B cell (primary cell): ENCODE measurements around the gene RSPH6A. TPM values are rescaled to one million over a fixed set of nuclear protein-coding genes. Genes with fewer than 3 reads are reported as not detected.
A peak's percentile ranks its signal among the peaks of the same experiment; 100 is the strongest.

Experiments
- ATAC-seq: fragments of 200-7000 bp; cut with Tn5 transposase; one replicate; pipeline ENCODE4 v1.10.0; 2021; ENCODE audit warnings: low read depth, mild to moderate bottlenecking, moderate number of reproducible peaks, moderate library complexity
- CTCF ChIA-PET: fragments of 350-600 bp; sonication (Branson Sonifier 250); formaldehyde crosslinking; loops from one replicate; lab custom pipeline; 2021; ENCODE audit warnings: antibody characterized with exemption, inconsistent platforms; lab: Charles Lee
- POLR2A ChIA-PET: fragments of 350-600 bp; sonication (Branson Sonifier 250); formaldehyde crosslinking; loops from one replicate; lab custom pipeline; 2021; ENCODE audit warnings: antibody characterized with exemption; lab: Charles Lee
- DNase-seq: peaks from one replicate; pipeline ENCODE4 v3.0.0; 2013
- H2AFZ ChIP-seq: 2 replicates; pipeline ENCODE4 v1.6.1; 2012; ENCODE audit warnings: mild to moderate bottlenecking, low read depth, low read length; ENCODE audit not compliant: insufficient read depth, poor library complexity, severe bottlenecking
- H3K27ac ChIP-seq, 2 donors: 1 replicate in 1 of 2; 2 replicates in 1 of 2; pipeline ENCODE4 v1.5.1; 2012 to 2013; ENCODE audit warnings: low read length in 2 of 2, mild to moderate bottlenecking in 2 of 2, moderate library complexity in 1 of 2
- H3K27me3 ChIP-seq, 4 experiments: fragments of 200-600 bp in 1 of 4; sonication (generic) in 1 of 4; replicated peaks in 1 of 4; 1 replicate in 2 of 4; 2 replicates in 2 of 4; pipeline versions ENCODE4 v1.6.1 to v1.7.0; 2013 to 2016; ENCODE audit warnings: low read length in 3 of 4, mild to moderate bottlenecking in 2 of 4, mixed read lengths in 1 of 4, moderate library complexity in 1 of 4; ENCODE audit not compliant: insufficient read depth in 4 of 4, control insufficient read depth in 3 of 4; ENCODE audit errors: control extremely low read depth in 1 of 4
- H3K36me3 ChIP-seq, 2 experiments: replicated peaks in 1 of 2; 1 replicate in 1 of 2; 2 replicates in 1 of 2; pipeline versions ENCODE4 v1.6.1 to v1.7.1; 2013; ENCODE audit warnings: low read length in 1 of 2; ENCODE audit not compliant: insufficient read depth in 2 of 2, control insufficient read depth in 1 of 2; ENCODE audit errors: control extremely low read depth in 1 of 2, extremely low read depth in 1 of 2
- H3K4me1 ChIP-seq, 2 donors: fragments of 200-600 bp in 1 of 2; sonication (generic) in 1 of 2; 1 replicate in 1 of 2; 2 replicates in 1 of 2; pipeline versions ENCODE4 v1.5.1 to v1.6.1; 2013 to 2017; ENCODE audit warnings: low read length in 2 of 2; ENCODE audit not compliant: control insufficient read depth in 2 of 2, insufficient read depth in 2 of 2
- H3K4me2 ChIP-seq: replicated peaks from 2 replicates; pipeline ENCODE3; 2012; ENCODE audit warnings: mild to moderate bottlenecking, low read depth, low read length; ENCODE audit not compliant: poor library complexity, severe bottlenecking
- H3K4me3 ChIP-seq, 5 experiments: fragments of 200-600 bp in 1 of 5; sonication (generic) in 1 of 5; 1 replicate in 3 of 5; 2 replicates in 2 of 5; pipeline versions ENCODE4 v1.5.1 to v1.7.0; 2011 to 2016; ENCODE audit warnings: low read length in 4 of 5, mild to moderate bottlenecking in 4 of 5, low read depth in 2 of 5, control low read depth in 1 of 5, moderate library complexity in 1 of 5; ENCODE audit not compliant: insufficient read depth in 1 of 5; ENCODE audit errors: control extremely low read depth in 1 of 5, extremely low read depth in 1 of 5
- H3K79me2 ChIP-seq: fragments of 200-600 bp; sonication (generic); one replicate; pipeline ENCODE4 v1.6.0; 2016; ENCODE audit warnings: low read length; ENCODE audit not compliant: control insufficient read depth, insufficient read depth
- H3K9ac ChIP-seq: fragments of 200-600 bp; sonication (generic); 2 replicates; pipeline ENCODE4 v1.6.1; 2017; ENCODE audit warnings: mild to moderate bottlenecking, low read length, moderate library complexity
- H3K9me3 ChIP-seq, 3 donors: one replicate each; pipeline versions ENCODE4 v1.6.1 to v1.7.1; 2013; ENCODE audit warnings: low read length in 2 of 3; ENCODE audit not compliant: control insufficient read depth in 2 of 3, insufficient read depth in 1 of 3; ENCODE audit errors: control extremely low read depth in 1 of 3
- H4K20me1 ChIP-seq: 2 replicates; pipeline ENCODE4 v1.6.0; 2012; ENCODE audit warnings: mild to moderate bottlenecking, low read length; ENCODE audit not compliant: insufficient read depth, control insufficient read depth, poor library complexity, severe bottlenecking
- H3K27ac Mint-ChIP-seq: one replicate; pipeline ENCODE4 v1.8.0; 2021; ENCODE audit warnings: mixed read lengths
- H3K27me3 Mint-ChIP-seq: one replicate; pipeline ENCODE4 v1.8.0; 2021; ENCODE audit warnings: mixed read lengths
- H3K4me1 Mint-ChIP-seq: one replicate; pipeline ENCODE4 v1.8.0; 2021; ENCODE audit warnings: mixed read lengths
- H3K4me3 Mint-ChIP-seq: one replicate; pipeline ENCODE4 v1.8.0; 2021; ENCODE audit warnings: mixed read lengths
- H3K9me3 Mint-ChIP-seq: one replicate; pipeline ENCODE4 v1.8.0; 2022; ENCODE audit warnings: mixed read lengths; ENCODE audit not compliant: insufficient read depth
- EZH2 ChIP-seq: IDR thresholded peaks from 2 replicates; pipeline ENCODE4 v1.6.1; 2012; ENCODE audit warnings: borderline replicate concordance, low read depth, mild to moderate bottlenecking, moderate library complexity, low read length; ENCODE audit not compliant: insufficient read depth, poor library complexity, severe bottlenecking
- WGBS: methylation state at CpG from one replicate; pipeline ENCODE4 v1.1.5; 2013; ENCODE audit warnings: missing lambda C conversion rate; ENCODE audit not compliant: insufficient coverage; 5-methylcytosine and 5-hydroxymethylcytosine counted together
- intact Hi-C: fragments of 100-400 bp; cut with micrococcal nuclease; formaldehyde crosslinking; loops from one replicate; pipeline ENCODE4 v1.10.0; 2022
- polyA plus RNA-seq: library from polyadenylated mRNA; depleted of rRNA; stranded (reverse); fragments of >200 nt; gene quantifications from 2 replicates; pipeline ENCODE4 v1.2.3, GENCODE V29; 2012
- total RNA-seq, 2 donors: library from RNA; stranded (reverse); fragments of 120-200 nt in 1 of 2; gene quantifications; 1 replicate in 1 of 2; 2 replicates in 1 of 2; pipeline versions ENCODE4 v1.2.3 to v1.2.4, GENCODE V29; 2013 to 2022
- TF ChIP-seq, protein P1 (sequence below): fragments of 200-600 bp; IDR thresholded peaks from one replicate; pipeline ENCODE4 v1.8.0; 2022; ENCODE audit warnings: antibody characterized with exemption, mild to moderate bottlenecking

Gene RSPH6A
- total and polyA plus RNA-seq, 2 donors (not counting 1 experiment from before 2014, with no cell fraction given), result 0.03 to 0.62 TPM

DNA sequence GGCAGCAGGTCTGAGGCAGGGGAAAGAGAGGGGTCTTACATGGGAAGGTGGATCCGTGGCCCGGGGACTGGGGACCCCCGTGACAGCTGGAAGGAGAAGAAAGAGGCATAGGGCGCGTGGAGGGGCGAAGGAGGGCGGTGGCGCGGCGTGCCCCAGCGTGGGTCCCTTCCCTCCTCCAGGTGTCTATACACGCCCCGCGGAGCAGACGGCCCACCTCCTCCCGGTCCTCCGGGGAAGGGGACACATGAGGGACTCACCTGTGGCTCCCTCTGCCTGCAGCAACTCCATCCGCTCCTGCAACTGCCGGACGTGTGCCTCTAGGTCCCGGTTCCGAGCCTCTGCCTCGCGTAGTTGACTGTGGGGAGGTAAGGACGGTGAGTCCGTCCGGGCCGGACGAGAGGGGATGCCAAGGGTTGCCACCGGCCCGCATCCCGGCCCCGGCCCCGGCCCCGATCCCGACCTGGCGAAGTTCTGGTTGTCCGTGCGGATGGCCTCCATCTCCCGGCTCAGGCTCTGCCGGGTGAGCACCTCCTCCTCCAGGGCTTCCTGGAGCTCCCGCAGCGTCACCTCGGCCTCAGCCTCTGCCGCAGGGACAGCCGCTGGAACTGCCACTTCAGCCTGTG, 43.7 kb downstream of the RSPH6A start:
- Histone ChIP-seq H3K27me3 (peaks cover 0 to 18% (median 6%) of the 10 kb centered on the region in 4 experiments), H3K36me3 (no peaks in the 10 kb centered on the region), H3K79me2 (no peaks in the 10 kb centered on the region), H3K4me3 (no peak overlapping the region), H2AFZ (no peak overlapping the region), H3K4me2 (peak overlapping the region; percentile 96), H4K20me1 (no peaks in the 10 kb centered on the region), H3K9me3 (peaks cover 0 to 3% (median 0%) of the 10 kb centered on the region in 3 donors), H3K27ac (no peak overlapping the region), H3K4me1 (peaks cover 12 to 32% of the 10 kb centered on the region in 2 donors), H3K9ac (no peak overlapping the region)
- ChIA-PET POLR2A (interaction anchor here (1.0 to 3.9 kb wide), 3 partner anchors 11 to 28 kb away, joined by 4 to 23 read pairs (median 18); partner anchors contain the start of genes DMPK and DMWD), CTCF (interaction anchor here (0.5 to 8.3 kb wide), 6 partner anchors 21 to 292 kb away, joined by 3 to 302 read pairs (median 18); partner anchors contain the start of genes DMWD, FOXA3, QPCTL and SNRPD2)
- DNase-seq, result no peak
- ATAC-seq, result no peak
- no peaks in the 10 kb centered on the region for H3K27me3 Mint-ChIP-seq
- peak overlapping the region; percentile 90 for H3K4me3 Mint-ChIP-seq
- H3K9me3 Mint-ChIP-seq, result no peaks in the 10 kb centered on the region
- H3K4me1 Mint-ChIP-seq, result peaks cover 29% of the 10 kb centered on the region
- intact Hi-C loops, result no loop called here
- peak overlapping the region; percentile 61 for H3K27ac Mint-ChIP-seq
- WGBS, result 94% methylated on average over 38 of the region's 46 CpGs
- TF ChIP-seq EZH2, result no peak
- TF ChIP-seq, protein P1, sequence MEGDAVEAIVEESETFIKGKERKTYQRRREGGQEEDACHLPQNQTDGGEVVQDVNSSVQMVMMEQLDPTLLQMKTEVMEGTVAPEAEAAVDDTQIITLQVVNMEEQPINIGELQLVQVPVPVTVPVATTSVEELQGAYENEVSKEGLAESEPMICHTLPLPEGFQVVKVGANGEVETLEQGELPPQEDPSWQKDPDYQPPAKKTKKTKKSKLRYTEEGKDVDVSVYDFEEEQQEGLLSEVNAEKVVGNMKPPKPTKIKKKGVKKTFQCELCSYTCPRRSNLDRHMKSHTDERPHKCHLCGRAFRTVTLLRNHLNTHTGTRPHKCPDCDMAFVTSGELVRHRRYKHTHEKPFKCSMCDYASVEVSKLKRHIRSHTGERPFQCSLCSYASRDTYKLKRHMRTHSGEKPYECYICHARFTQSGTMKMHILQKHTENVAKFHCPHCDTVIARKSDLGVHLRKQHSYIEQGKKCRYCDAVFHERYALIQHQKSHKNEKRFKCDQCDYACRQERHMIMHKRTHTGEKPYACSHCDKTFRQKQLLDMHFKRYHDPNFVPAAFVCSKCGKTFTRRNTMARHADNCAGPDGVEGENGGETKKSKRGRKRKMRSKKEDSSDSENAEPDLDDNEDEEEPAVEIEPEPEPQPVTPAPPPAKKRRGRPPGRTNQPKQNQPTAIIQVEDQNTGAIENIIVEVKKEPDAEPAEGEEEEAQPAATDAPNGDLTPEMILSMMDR, result no peak
